GM12878 (cell line): ENCODE results near the gene EHBP1. TPM values are rescaled to one million over a fixed set of nuclear protein-coding genes. Genes with fewer than 3 reads are reported as not detected.
A peak's percentile ranks its signal among the peaks of the same experiment; 100 is the strongest.

Experiments used
- ATAC-seq: fragments of 200-7000 bp; cut with Tn5 transposase; 3 replicates; pipeline ENCODE4 v1.9.1; 2020; ENCODE audit warnings: mild to moderate bottlenecking, moderate library complexity
- BruUV-seq: library from RNA; stranded (reverse); fragments of 400-500 nt; replicated peaks from 2 replicates; lab custom pipeline; 2021; lab: Mats Ljungman, UMichigan
- CTCF ChIA-PET: fragments of 300-600 bp; sonication (Branson Sonifier 250); formaldehyde crosslinking; extraction: SDS; loops from one replicate; lab custom pipeline; 2021; ENCODE audit warnings: inconsistent platforms; lab: Yijun Ruan, JAX
- POLR2A ChIA-PET: fragments of 350-600 bp; formaldehyde crosslinking; extraction: SDS; loops from one replicate; lab custom pipeline; 2021; ENCODE audit warnings: inconsistent platforms; lab: Charles Lee
- RAD21 ChIA-PET: fragments of 300-600 bp; sonication (Branson Sonifier 250); formaldehyde crosslinking; loops from one replicate; lab custom pipeline; 2023; ENCODE audit warnings: antibody characterized with exemption; ENCODE audit not compliant: unreplicated experiment; lab: Charles Lee
- SMC1A ChIA-PET: fragments of 300-600 bp; sonication (Branson Sonifier 250); formaldehyde crosslinking; loops from one replicate; lab custom pipeline; 2023; ENCODE audit not compliant: unreplicated experiment, uncharacterized antibody; lab: Charles Lee
- DNase-seq: peaks from one replicate; pipeline ENCODE4 v3.0.0-alpha.2; 2011; ENCODE audit warnings: low read depth, low spot score
- FAIRE-seq: peaks from 3 replicates; lab custom pipeline; 2011; peaks lifted over from hg19 to GRCh38; lab: Jason Lieb, UNC
- H2AFZ ChIP-seq: 2 replicates; pipeline ENCODE4 v1.6.0; 2011; ENCODE audit warnings: low read depth, low read length, control low read depth; ENCODE audit not compliant: control insufficient read depth
- H3K27ac ChIP-seq: 2 replicates; pipeline ENCODE4 v1.5.1; 2011; ENCODE audit warnings: control low read depth; ENCODE audit not compliant: control insufficient read depth, insufficient read depth
- H3K27me3 ChIP-seq, 2 experiments: replicated peaks in 1 of 2; 2 replicates each; pipeline versions ENCODE4 v1.6.0 to v1.6.1; 2011; ENCODE audit warnings: low read length in 1 of 2; ENCODE audit not compliant: control insufficient read depth in 2 of 2, insufficient read depth in 2 of 2
- H3K36me3 ChIP-seq, 2 experiments: 2 replicates each; pipeline ENCODE4 v1.5.1; 2011; ENCODE audit warnings: low read length in 1 of 2; ENCODE audit not compliant: control insufficient read depth in 2 of 2, insufficient read depth in 2 of 2
- H3K4me1 ChIP-seq: 2 replicates; pipeline ENCODE4 v1.6.1; 2011; ENCODE audit warnings: mild to moderate bottlenecking, low read length, moderate library complexity, mixed read lengths; ENCODE audit not compliant: control insufficient read depth, insufficient read depth
- H3K4me2 ChIP-seq: 2 replicates; pipeline ENCODE4 v1.6.0; 2011; ENCODE audit warnings: control low read depth; ENCODE audit not compliant: control insufficient read depth, insufficient read depth
- H3K4me3 ChIP-seq: fragments of 200-600 bp; sonication (generic); 2 replicates; pipeline ENCODE4 v1.5.1; 2016
- H3K79me2 ChIP-seq: 2 replicates; pipeline ENCODE4 v1.6.0; 2011; ENCODE audit warnings: low read length; ENCODE audit not compliant: control insufficient read depth, insufficient read depth
- H3K9ac ChIP-seq: 2 replicates; pipeline ENCODE4 v1.8.0; 2011; ENCODE audit warnings: low read length, control low read depth, mixed read lengths; ENCODE audit not compliant: control insufficient read depth, insufficient read depth
- H3K9me3 ChIP-seq: replicated peaks from 3 replicates; pipeline ENCODE4 v1.5.1; 2011; ENCODE audit warnings: mild to moderate bottlenecking, low read length; ENCODE audit not compliant: control insufficient read depth, insufficient read depth
- H4K20me1 ChIP-seq: 2 replicates; pipeline ENCODE4 v1.6.0; 2011; ENCODE audit not compliant: control insufficient read depth, insufficient read depth
- ASH2L ChIP-seq: fragments of 300-600, 200-600 bp; sonication (generic); IDR thresholded peaks from 2 replicates; pipeline ENCODE4 v1.6.1; 2017; ENCODE audit warnings: low read depth, mild to moderate bottlenecking, borderline replicate concordance
- ATF3 ChIP-seq: IDR thresholded peaks from 2 replicates; pipeline ENCODE4 v1.6.1; 2011; ENCODE audit warnings: low read depth, mild to moderate bottlenecking, low read length, moderate library complexity, borderline replicate concordance; ENCODE audit errors: extremely low read depth
- BMI1 ChIP-seq: fragments of 450-650 bp; IDR thresholded peaks from 2 replicates; pipeline ENCODE4 v1.6.1; 2016; ENCODE audit warnings: mild to moderate bottlenecking, moderate library complexity, borderline replicate concordance
- EED ChIP-seq: sonication (generic); IDR thresholded peaks from 2 replicates; pipeline ENCODE4 v1.6.1; 2016; ENCODE audit warnings: antibody characterized with exemption, low read depth
- EZH2 ChIP-seq: IDR thresholded peaks from 2 replicates; pipeline ENCODE4 v1.6.1; 2012; ENCODE audit warnings: low read depth, mild to moderate bottlenecking, control low read depth, inconsistent platforms, low read length, borderline replicate concordance; ENCODE audit not compliant: control insufficient read depth
- GATAD2B ChIP-seq: fragments of 450-650 bp; conservative IDR thresholded peaks from 2 replicates; pipeline ENCODE4 v1.6.1; 2017; ENCODE audit warnings: low read depth, mild to moderate bottlenecking, moderate library complexity
- KLF5 ChIP-seq: fragments of 450-650 bp; IDR thresholded peaks from 2 replicates; pipeline ENCODE4 v1.6.1; 2014; ENCODE audit warnings: mild to moderate bottlenecking; ENCODE audit not compliant: partially characterized antibody
- POLR2AphosphoS2 ChIP-seq: IDR thresholded peaks from 2 replicates; pipeline ENCODE4 v1.6.1; 2011; ENCODE audit warnings: low read depth, mild to moderate bottlenecking, low read length, improper control_type of control experiment, moderate library complexity
- SIX5 ChIP-seq: IDR thresholded peaks from 2 replicates; pipeline ENCODE4 v1.6.1; 2011; ENCODE audit warnings: mild to moderate bottlenecking, low read depth, low read length, moderate library complexity; ENCODE audit not compliant: severe bottlenecking
- SP1 ChIP-seq: IDR thresholded peaks from one replicate; pipeline ENCODE4 v1.6.1; 2011; ENCODE audit warnings: low read depth, low read length
- TAF1 ChIP-seq: IDR thresholded peaks from 2 replicates; pipeline ENCODE4 v1.6.1; 2011; ENCODE audit warnings: mild to moderate bottlenecking, low read depth, low read length, borderline replicate concordance
- WGBS: methylation state at CpG from one replicate; pipeline ENCODE4 v1.1.6; 2016; ENCODE audit warnings: low lambda C conversion rate; ENCODE audit not compliant: insufficient replicate concordance, insufficient coverage; ENCODE audit errors: missing lambda C conversion rate; 5-methylcytosine and 5-hydroxymethylcytosine counted together
- in situ Hi-C: fragments of 300-500 bp; cut with MboI; formaldehyde crosslinking; loops from 9 replicates; pipeline ENCODE4 v1.14.3; 2018; ENCODE audit warnings: mixed read lengths
- intact Hi-C: fragments of 100-400 bp; cut with micrococcal nuclease; formaldehyde crosslinking; loops from one replicate; pipeline ENCODE4 v1.14.2; 2022; ENCODE audit not compliant: unreplicated experiment
- polyA plus RNA-seq, 11 experiments: library from polyadenylated mRNA; depleted of rRNA in 4 of 11; unstranded in 6 of 11; stranded (reverse) in 5 of 11; fragments of >200 nt; fragmentation: Nextera tagmentation in 4 of 11; fragmentation: Illumina TruSeq in 1 of 11; extraction: Ambion mirVana in 4 of 11; extraction: Trizol in 1 of 11; gene quantifications; 1 replicate in 1 of 11; 2 replicates in 10 of 11; pipeline versions ENCODE4 v1.2.1 to v1.2.3, GENCODE V29; 2011 to 2016; ENCODE audit warnings: inconsistent platforms in 2 of 11, missing spikeins in 2 of 11, low read depth in 1 of 11
- total RNA-seq, 4 experiments: library from RNA; depleted of rRNA in 3 of 4; stranded (reverse); fragments of >200 nt in 3 of 4; fragmentation: Illumina TruSeq in 1 of 4; extraction: Trizol in 1 of 4; gene quantifications; 2 replicates each; pipeline versions ENCODE4 v1.2.1 to v1.2.3, GENCODE V29; 2013 to 2021
- TF ChIP-seq, protein P1 (sequence below): fragments of 450-650 bp; IDR thresholded peaks from 2 replicates; pipeline ENCODE4 v1.6.1; 2018; ENCODE audit warnings: mild to moderate bottlenecking, low read depth, moderate library complexity; ENCODE audit not compliant: partially characterized antibody
- TF ChIP-seq, protein P2 (sequence below): IDR thresholded peaks from 2 replicates; pipeline ENCODE4 v1.6.1; 2012; ENCODE audit warnings: improper control_type of control experiment, low read depth, low read length; ENCODE audit not compliant: insufficient replicate concordance

EHBP1 gene
- total and polyA plus RNA-seq, 10 of the 15 experiments (the other 5 are each of a cell fraction or from before 2014, with no cell fraction given), result 5.7 to 26.1 (median 13.6) TPM

DNA sequence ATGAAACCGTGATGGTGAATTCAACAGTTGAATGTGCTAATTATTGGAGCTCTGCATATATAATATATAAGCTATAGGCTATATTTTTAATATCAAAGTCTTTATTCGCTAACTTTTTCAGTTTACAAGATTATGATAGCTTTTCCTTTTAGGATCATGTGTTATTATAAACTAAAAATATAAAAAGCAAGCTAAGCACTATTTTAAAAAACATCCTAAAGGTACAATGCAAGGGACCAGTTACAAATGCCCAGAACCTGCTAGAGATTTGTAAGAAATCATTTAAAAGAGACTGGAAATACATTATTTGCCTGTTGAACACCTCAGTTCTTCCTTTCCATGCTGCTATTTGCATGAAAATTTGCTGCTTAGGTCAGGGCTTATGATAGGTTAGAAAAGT lies 43.4 kb upstream of the EHBP1 start (continued):
- TF ChIP-seq, protein P1, sequence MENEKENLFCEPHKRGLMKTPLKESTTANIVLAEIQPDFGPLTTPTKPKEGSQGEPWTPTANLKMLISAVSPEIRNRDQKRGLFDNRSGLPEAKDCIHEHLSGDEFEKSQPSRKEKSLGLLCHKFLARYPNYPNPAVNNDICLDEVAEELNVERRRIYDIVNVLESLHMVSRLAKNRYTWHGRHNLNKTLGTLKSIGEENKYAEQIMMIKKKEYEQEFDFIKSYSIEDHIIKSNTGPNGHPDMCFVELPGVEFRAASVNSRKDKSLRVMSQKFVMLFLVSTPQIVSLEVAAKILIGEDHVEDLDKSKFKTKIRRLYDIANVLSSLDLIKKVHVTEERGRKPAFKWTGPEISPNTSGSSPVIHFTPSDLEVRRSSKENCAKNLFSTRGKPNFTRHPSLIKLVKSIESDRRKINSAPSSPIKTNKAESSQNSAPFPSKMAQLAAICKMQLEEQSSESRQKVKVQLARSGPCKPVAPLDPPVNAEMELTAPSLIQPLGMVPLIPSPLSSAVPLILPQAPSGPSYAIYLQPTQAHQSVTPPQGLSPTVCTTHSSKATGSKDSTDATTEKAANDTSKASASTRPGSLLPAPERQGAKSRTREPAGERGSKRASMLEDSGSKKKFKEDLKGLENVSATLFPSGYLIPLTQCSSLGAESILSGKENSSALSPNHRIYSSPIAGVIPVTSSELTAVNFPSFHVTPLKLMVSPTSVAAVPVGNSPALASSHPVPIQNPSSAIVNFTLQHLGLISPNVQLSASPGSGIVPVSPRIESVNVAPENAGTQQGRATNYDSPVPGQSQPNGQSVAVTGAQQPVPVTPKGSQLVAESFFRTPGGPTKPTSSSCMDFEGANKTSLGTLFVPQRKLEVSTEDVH, result no peak

GRCh38 chr2:62662554-62662953 lies 43.0 kb upstream of the EHBP1 start:
- no peak overlapping the region for H2AFZ ChIP-seq
- no peak overlapping the region for H3K4me2 ChIP-seq
- ChIA-PET POLR2A (interaction anchor here (1.1 to 1.7 kb wide), 2 partner anchors 8 to 61 kb away, joined by 3 to 4 read pairs; no protein-coding TSS in a partner anchor), SMC1A (interaction anchor here (0.6 to 3.3 kb wide), 11 partner anchors 9 to 154 kb away, joined by 3 to 10 read pairs (median 4); partner anchors contain the start of gene EHBP1), RAD21 (interaction anchor here (0.9 to 1.0 kb wide), 2 partner anchors 42 to 74 kb away, joined by 3 read pairs; partner anchors contain the start of gene EHBP1), CTCF (interaction anchor here (0.7 to 2.7 kb wide), 5 partner anchors 8 to 205 kb away, joined by 3 to 12 read pairs (median 3); no protein-coding TSS in a partner anchor)
- WGBS, result 55% methylated on average over 2 of the region's 2 CpGs
- H3K27me3 ChIP-seq, result no peaks in the 10 kb centered on the region
- H3K9ac ChIP-seq, result no peak overlapping the region
- no peak overlapping the region for H3K4me3 ChIP-seq
- DNase-seq (peak; percentile 5), ATAC-seq (peak; percentile 73), FAIRE-seq (no peak)
- intact Hi-C loops (no loop called here), in situ Hi-C loops (no loop called here)
- H3K36me3 ChIP-seq, result no peaks in the 10 kb centered on the region
- no TSS peak for BruUV-seq
- H3K9me3 ChIP-seq, result no peaks in the 10 kb centered on the region
- H3K4me1 ChIP-seq, result peaks cover 34% of the 10 kb centered on the region
- H3K27ac ChIP-seq, result no peak overlapping the region
- no peaks in the 10 kb centered on the region for H4K20me1 ChIP-seq
- no peak for TF ChIP-seq BMI1
- TF ChIP-seq SIX5, result no peak
- TF ChIP-seq KLF5, result no peak
- TF ChIP-seq EZH2, result no peak
- TF ChIP-seq, protein P2, sequence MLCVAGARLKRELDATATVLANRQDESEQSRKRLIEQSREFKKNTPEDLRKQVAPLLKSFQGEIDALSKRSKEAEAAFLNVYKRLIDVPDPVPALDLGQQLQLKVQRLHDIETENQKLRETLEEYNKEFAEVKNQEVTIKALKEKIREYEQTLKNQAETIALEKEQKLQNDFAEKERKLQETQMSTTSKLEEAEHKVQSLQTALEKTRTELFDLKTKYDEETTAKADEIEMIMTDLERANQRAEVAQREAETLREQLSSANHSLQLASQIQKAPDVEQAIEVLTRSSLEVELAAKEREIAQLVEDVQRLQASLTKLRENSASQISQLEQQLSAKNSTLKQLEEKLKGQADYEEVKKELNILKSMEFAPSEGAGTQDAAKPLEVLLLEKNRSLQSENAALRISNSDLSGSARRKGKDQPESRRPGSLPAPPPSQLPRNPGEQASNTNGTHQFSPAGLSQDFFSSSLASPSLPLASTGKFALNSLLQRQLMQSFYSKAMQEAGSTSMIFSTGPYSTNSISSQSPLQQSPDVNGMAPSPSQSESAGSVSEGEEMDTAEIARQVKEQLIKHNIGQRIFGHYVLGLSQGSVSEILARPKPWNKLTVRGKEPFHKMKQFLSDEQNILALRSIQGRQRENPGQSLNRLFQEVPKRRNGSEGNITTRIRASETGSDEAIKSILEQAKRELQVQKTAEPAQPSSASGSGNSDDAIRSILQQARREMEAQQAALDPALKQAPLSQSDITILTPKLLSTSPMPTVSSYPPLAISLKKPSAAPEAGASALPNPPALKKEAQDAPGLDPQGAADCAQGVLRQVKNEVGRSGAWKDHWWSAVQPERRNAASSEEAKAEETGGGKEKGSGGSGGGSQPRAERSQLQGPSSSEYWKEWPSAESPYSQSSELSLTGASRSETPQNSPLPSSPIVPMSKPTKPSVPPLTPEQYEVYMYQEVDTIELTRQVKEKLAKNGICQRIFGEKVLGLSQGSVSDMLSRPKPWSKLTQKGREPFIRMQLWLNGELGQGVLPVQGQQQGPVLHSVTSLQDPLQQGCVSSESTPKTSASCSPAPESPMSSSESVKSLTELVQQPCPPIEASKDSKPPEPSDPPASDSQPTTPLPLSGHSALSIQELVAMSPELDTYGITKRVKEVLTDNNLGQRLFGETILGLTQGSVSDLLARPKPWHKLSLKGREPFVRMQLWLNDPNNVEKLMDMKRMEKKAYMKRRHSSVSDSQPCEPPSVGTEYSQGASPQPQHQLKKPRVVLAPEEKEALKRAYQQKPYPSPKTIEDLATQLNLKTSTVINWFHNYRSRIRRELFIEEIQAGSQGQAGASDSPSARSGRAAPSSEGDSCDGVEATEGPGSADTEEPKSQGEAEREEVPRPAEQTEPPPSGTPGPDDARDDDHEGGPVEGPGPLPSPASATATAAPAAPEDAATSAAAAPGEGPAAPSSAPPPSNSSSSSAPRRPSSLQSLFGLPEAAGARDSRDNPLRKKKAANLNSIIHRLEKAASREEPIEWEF, result no peak
- no peak for TF ChIP-seq EED
- no peak for TF ChIP-seq ATF3
- no peak for TF ChIP-seq TAF1
- no peak for TF ChIP-seq ASH2L
- TF ChIP-seq GATAD2B, result no peak
- TF ChIP-seq POLR2AphosphoS2, result no peak
- no peak for TF ChIP-seq SP1
- TF ChIP-seq, all 136 proteins: peak for 0
- no peaks in the 10 kb centered on the region for H3K79me2 ChIP-seq
